AG09309 (cell line): Measurements from ENCODE around the gene CANT1.

Experiments
- DNase-seq: peaks from one replicate; pipeline ENCODE4 v3.0.0-alpha.2; 2010; ENCODE audit warnings: low read depth
- H3K4me3 ChIP-seq: 2 replicates; pipeline ENCODE4 v1.5.1; 2011; ENCODE audit warnings: mild to moderate bottlenecking, low read depth, low read length, moderate library complexity; ENCODE audit not compliant: control insufficient read depth
- TF ChIP-seq, protein P1 (sequence below): IDR thresholded peaks from 2 replicates; pipeline ENCODE4 v1.5.1; 2011; ENCODE audit warnings: mild to moderate bottlenecking, low read depth, low read length, inconsistent platforms; ENCODE audit not compliant: insufficient read depth, control insufficient read depth; ENCODE audit errors: missing control alignments

Gene CANT1

DNA sequence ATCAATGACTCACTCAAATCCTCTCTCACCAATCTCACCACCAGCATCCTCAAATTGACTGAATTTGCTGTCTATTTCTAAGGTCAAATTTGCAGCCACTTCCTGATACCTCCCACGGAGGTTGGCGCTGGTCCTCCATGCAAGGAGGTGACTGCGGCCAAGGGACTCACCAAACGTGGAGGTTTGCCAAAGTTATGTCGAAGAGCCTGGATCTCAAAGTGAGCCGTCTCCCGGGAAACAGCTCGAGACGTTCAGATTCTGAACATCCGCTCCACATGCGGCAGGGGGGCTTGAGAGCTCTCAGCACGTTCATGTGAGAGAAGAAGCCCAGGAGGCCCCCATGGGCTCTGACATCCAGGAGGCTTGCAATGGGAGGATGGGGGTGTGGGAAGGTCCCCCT, 52.4 kb downstream of the CANT1 start:
- no peak overlapping the region for H3K4me3 ChIP-seq
- no peak for DNase-seq
- TF ChIP-seq, protein P1, sequence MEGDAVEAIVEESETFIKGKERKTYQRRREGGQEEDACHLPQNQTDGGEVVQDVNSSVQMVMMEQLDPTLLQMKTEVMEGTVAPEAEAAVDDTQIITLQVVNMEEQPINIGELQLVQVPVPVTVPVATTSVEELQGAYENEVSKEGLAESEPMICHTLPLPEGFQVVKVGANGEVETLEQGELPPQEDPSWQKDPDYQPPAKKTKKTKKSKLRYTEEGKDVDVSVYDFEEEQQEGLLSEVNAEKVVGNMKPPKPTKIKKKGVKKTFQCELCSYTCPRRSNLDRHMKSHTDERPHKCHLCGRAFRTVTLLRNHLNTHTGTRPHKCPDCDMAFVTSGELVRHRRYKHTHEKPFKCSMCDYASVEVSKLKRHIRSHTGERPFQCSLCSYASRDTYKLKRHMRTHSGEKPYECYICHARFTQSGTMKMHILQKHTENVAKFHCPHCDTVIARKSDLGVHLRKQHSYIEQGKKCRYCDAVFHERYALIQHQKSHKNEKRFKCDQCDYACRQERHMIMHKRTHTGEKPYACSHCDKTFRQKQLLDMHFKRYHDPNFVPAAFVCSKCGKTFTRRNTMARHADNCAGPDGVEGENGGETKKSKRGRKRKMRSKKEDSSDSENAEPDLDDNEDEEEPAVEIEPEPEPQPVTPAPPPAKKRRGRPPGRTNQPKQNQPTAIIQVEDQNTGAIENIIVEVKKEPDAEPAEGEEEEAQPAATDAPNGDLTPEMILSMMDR = no peak

DNA sequence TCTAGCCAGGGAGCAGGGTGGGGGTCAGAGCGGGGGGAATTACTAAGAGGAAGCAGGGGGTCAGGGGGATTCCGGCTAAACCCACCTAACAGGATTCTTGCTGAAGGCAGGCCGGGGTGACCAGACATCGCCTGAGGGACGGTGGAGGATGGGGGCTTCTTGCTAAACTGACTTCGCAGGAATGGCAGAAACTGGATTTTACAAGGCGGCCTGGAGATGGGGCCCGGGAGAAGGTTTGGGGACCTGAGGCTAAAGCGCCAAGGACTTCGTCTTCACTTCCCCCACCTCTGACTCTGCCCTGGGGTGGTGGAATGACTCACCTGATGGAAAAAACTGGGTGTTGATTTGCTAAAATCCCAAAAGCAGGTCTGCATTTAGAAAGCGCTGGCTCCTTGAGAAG, 53.3 kb downstream of the CANT1 start:
- no peak overlapping the region for H3K4me3 ChIP-seq
- TF ChIP-seq, protein P1 = no peak
- DNase-seq = no peak

DNA sequence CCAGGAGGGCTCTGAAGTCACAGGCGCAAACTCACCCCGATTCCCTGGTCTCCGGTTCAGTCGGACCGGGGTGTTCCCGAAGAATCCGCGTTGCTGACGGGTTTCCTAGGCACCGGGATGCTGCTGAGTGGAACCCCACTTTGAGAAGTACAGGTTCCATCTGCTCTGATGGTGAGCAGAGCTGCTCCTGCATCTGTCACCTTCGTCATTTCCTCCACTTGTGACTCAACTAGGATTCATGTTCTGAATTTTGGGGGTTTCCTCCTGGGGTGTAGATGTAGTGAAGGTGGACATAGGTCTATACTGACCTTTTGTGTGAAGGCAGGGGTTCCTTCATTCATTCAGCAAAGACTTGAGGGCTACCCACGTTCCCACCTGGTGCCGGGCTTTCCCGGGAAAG, 54.9 kb downstream of the CANT1 start:
- TF ChIP-seq, protein P1 = no peak
- H3K4me3 ChIP-seq = no peak overlapping the region
- no peak for DNase-seq

- no peak for DNase-seq
- TF ChIP-seq, protein P1 = no peak
- no peak overlapping the region for H3K4me3 ChIP-seq
These were observed 55.9 kb downstream of the CANT1 start for GRCh38 chr17:78953356-78954350.

GRCh38 chr17:78952706-78953105, 56.9 kb downstream of the CANT1 start:
- TF ChIP-seq, protein P1 = no peak

GRCh38 chr17:78951967-78952551, 57.5 kb downstream of the CANT1 start:
- TF ChIP-seq, protein P1 = no peak
- H3K4me3 ChIP-seq = no peak overlapping the region
- DNase-seq = no peak

More at GRCh38 chr17:78952706-78953105, 56.9 kb downstream of the CANT1 start:
- no peak overlapping the region for H3K4me3 ChIP-seq
- DNase-seq = no peak
